ENCODE data around the gene FCGR3A. TPM values are rescaled to one million over a fixed set of nuclear protein-coding genes. Genes with fewer than 3 reads are reported as not detected.
"Not testable (repeated sequence)": the region's sequence is repeated elsewhere in the genome, so short reads cannot be mapped to it uniquely, and the experiment has no call there.

FCGR3A gene
- polyA plus RNA-seq, 2 donors: 0.57 to 1.0 TPM

- H3K9me3 ChIP-seq (ENCODE audit: control insufficient read depth in 2 of 2, insufficient read depth in 1 of 2, low read depth in 1 of 2, low read length in 1 of 2); H3K27me3 ChIP-seq (ENCODE audit: control insufficient read depth in 1 of 2, insufficient read depth in 2 of 2, low read length in 2 of 2); H3K27ac ChIP-seq (ENCODE audit: low read depth in 2 of 2, low read length in 1 of 2); H3K36me3 ChIP-seq (ENCODE audit: control insufficient read depth in 2 of 2, insufficient read depth in 2 of 2, low read length in 1 of 2); H3K4me1 ChIP-seq (ENCODE audit: control insufficient read depth in 2 of 2, insufficient read depth in 2 of 2, low read length in 1 of 2); H3K4me3 ChIP-seq (ENCODE audit: low read depth in 1 of 2, low read length in 2 of 2): not testable (repeated sequence)
- WGBS, 2 donors: 58 to 73% methylated on average over 5 of the region's 6 CpGs
Measured at GRCh38 chr1:161557506-161558450, 8.2 kb upstream of the FCGR3A start.

- not testable (repeated sequence) for H3K27me3 ChIP-seq (ENCODE audit: control insufficient read depth in 1 of 2, insufficient read depth in 2 of 2, low read length in 2 of 2); H3K4me1 ChIP-seq (ENCODE audit: control insufficient read depth in 2 of 2, insufficient read depth in 2 of 2, low read length in 1 of 2); H3K27ac ChIP-seq (ENCODE audit: low read depth in 2 of 2, low read length in 1 of 2); H3K4me3 ChIP-seq (ENCODE audit: low read depth in 1 of 2, low read length in 2 of 2); H3K36me3 ChIP-seq (ENCODE audit: control insufficient read depth in 2 of 2, insufficient read depth in 2 of 2, low read length in 1 of 2); H3K9me3 ChIP-seq (ENCODE audit: control insufficient read depth in 2 of 2, insufficient read depth in 1 of 2, low read depth in 1 of 2, low read length in 1 of 2)
- WGBS, 2 donors: 84 to 91% methylated on average over 1 to 2 of the region's 2 CpGs
Measured at GRCh38 chr1:161556990-161557389, 7.4 kb upstream of the FCGR3A start.

GRCh38 chr1:161556143-161556542 lies 6.5 kb upstream of the FCGR3A start:
- H3K4me3 ChIP-seq (ENCODE audit: low read depth in 1 of 2, low read length in 2 of 2); H3K9me3 ChIP-seq (ENCODE audit: control insufficient read depth in 2 of 2, insufficient read depth in 1 of 2, low read depth in 1 of 2, low read length in 1 of 2); H3K36me3 ChIP-seq (ENCODE audit: control insufficient read depth in 2 of 2, insufficient read depth in 2 of 2, low read length in 1 of 2); H3K27ac ChIP-seq (ENCODE audit: low read depth in 2 of 2, low read length in 1 of 2); H3K27me3 ChIP-seq (ENCODE audit: control insufficient read depth in 1 of 2, insufficient read depth in 2 of 2, low read length in 2 of 2); H3K4me1 ChIP-seq (ENCODE audit: control insufficient read depth in 2 of 2, insufficient read depth in 2 of 2, low read length in 1 of 2): not testable (repeated sequence)
- 66 to 71% methylated on average over 3 of the region's 3 CpGs for WGBS, 2 donors

DNA sequence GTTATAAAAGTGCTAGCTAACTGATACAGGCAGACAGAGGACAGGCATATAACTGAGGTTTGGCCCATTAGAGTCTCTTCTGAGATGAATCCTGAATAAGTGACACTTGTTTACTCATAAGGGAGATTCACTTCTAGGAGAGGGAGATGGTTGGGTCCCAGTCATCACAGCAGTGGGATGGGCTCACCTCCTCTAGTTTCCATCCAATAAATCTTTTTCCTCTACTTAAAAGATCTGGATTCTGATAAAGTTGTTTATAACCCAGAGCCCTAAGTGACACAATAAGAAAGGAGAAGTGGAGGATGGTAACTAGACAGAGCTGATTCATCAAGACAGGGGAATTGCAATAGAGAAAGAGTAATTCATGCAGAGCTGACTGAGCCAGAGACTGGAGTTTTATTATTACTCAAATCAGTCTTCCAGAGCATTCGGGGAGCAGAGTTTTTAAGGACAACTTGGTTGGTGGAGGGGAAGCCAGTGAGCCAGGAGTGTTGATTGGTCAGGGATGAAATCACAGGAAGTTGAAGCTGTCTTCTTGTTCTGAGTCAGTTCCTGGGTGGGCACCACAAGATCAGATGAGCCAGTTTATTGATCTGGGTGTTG lies 5.3 kb upstream of the FCGR3A start:
- 53 to 85% methylated on average over 1 of the region's 1 CpG for WGBS, 2 donors
- not testable (repeated sequence) for H3K9me3 ChIP-seq (ENCODE audit: control insufficient read depth in 2 of 2, insufficient read depth in 1 of 2, low read depth in 1 of 2, low read length in 1 of 2); H3K27me3 ChIP-seq (ENCODE audit: control insufficient read depth in 1 of 2, insufficient read depth in 2 of 2, low read length in 2 of 2); H3K4me3 ChIP-seq (ENCODE audit: low read depth in 1 of 2, low read length in 2 of 2); H3K27ac ChIP-seq (ENCODE audit: low read depth in 2 of 2, low read length in 1 of 2); H3K4me1 ChIP-seq (ENCODE audit: control insufficient read depth in 2 of 2, insufficient read depth in 2 of 2, low read length in 1 of 2); H3K36me3 ChIP-seq (ENCODE audit: control insufficient read depth in 2 of 2, insufficient read depth in 2 of 2, low read length in 1 of 2)

- H3K4me1 ChIP-seq (ENCODE audit: control insufficient read depth in 2 of 2, insufficient read depth in 2 of 2, low read length in 1 of 2); H3K9me3 ChIP-seq (ENCODE audit: control insufficient read depth in 2 of 2, insufficient read depth in 1 of 2, low read depth in 1 of 2, low read length in 1 of 2); H3K27ac ChIP-seq (ENCODE audit: low read depth in 2 of 2, low read length in 1 of 2); H3K27me3 ChIP-seq (ENCODE audit: control insufficient read depth in 1 of 2, insufficient read depth in 2 of 2, low read length in 2 of 2); H3K36me3 ChIP-seq (ENCODE audit: control insufficient read depth in 2 of 2, insufficient read depth in 2 of 2, low read length in 1 of 2); H3K4me3 ChIP-seq (ENCODE audit: low read depth in 1 of 2, low read length in 2 of 2): not testable (repeated sequence)
- 94 to 95% methylated on average over 3 of the region's 3 CpGs for WGBS, 2 donors
Measured at GRCh38 chr1:161554340-161554739, 4.7 kb upstream of the FCGR3A start.

GRCh38 chr1:161553631-161554030 lies 4.0 kb upstream of the FCGR3A start:
- H3K9me3 ChIP-seq (ENCODE audit: control insufficient read depth in 2 of 2, insufficient read depth in 1 of 2, low read depth in 1 of 2, low read length in 1 of 2); H3K4me3 ChIP-seq (ENCODE audit: low read depth in 1 of 2, low read length in 2 of 2); H3K27ac ChIP-seq (ENCODE audit: low read depth in 2 of 2, low read length in 1 of 2); H3K36me3 ChIP-seq (ENCODE audit: control insufficient read depth in 2 of 2, insufficient read depth in 2 of 2, low read length in 1 of 2); H3K4me1 ChIP-seq (ENCODE audit: control insufficient read depth in 2 of 2, insufficient read depth in 2 of 2, low read length in 1 of 2); H3K27me3 ChIP-seq (ENCODE audit: control insufficient read depth in 1 of 2, insufficient read depth in 2 of 2, low read length in 2 of 2): not testable (repeated sequence)
- 76 to 86% methylated on average over 1 of the region's 2 CpGs for WGBS, 2 donors

GRCh38 chr1:161550942-161551341 lies 1.3 kb upstream of the FCGR3A start:
- H3K27me3 ChIP-seq (ENCODE audit: control insufficient read depth in 1 of 2, insufficient read depth in 2 of 2, low read length in 2 of 2); H3K4me1 ChIP-seq (ENCODE audit: control insufficient read depth in 2 of 2, insufficient read depth in 2 of 2, low read length in 1 of 2); H3K27ac ChIP-seq (ENCODE audit: low read depth in 2 of 2, low read length in 1 of 2); H3K4me3 ChIP-seq (ENCODE audit: low read depth in 1 of 2, low read length in 2 of 2); H3K9me3 ChIP-seq (ENCODE audit: control insufficient read depth in 2 of 2, insufficient read depth in 1 of 2, low read depth in 1 of 2, low read length in 1 of 2); H3K36me3 ChIP-seq (ENCODE audit: control insufficient read depth in 2 of 2, insufficient read depth in 2 of 2, low read length in 1 of 2): not testable (repeated sequence)
- WGBS, 2 donors: 80 to 87% methylated on average over 5 of the region's 5 CpGs

- H3K27me3 ChIP-seq (ENCODE audit: control insufficient read depth in 1 of 2, insufficient read depth in 2 of 2, low read length in 2 of 2); H3K4me3 ChIP-seq (ENCODE audit: low read depth in 1 of 2, low read length in 2 of 2); H3K9me3 ChIP-seq (ENCODE audit: control insufficient read depth in 2 of 2, insufficient read depth in 1 of 2, low read depth in 1 of 2, low read length in 1 of 2); H3K27ac ChIP-seq (ENCODE audit: low read depth in 2 of 2, low read length in 1 of 2); H3K36me3 ChIP-seq (ENCODE audit: control insufficient read depth in 2 of 2, insufficient read depth in 2 of 2, low read length in 1 of 2); H3K4me1 ChIP-seq (ENCODE audit: control insufficient read depth in 2 of 2, insufficient read depth in 2 of 2, low read length in 1 of 2): not testable (repeated sequence)
- 89 to 95% methylated on average over 1 of the region's 2 CpGs for WGBS, 2 donors
Measured at GRCh38 chr1:161548749-161549406, 740 bp downstream of the FCGR3A start.

DNA sequence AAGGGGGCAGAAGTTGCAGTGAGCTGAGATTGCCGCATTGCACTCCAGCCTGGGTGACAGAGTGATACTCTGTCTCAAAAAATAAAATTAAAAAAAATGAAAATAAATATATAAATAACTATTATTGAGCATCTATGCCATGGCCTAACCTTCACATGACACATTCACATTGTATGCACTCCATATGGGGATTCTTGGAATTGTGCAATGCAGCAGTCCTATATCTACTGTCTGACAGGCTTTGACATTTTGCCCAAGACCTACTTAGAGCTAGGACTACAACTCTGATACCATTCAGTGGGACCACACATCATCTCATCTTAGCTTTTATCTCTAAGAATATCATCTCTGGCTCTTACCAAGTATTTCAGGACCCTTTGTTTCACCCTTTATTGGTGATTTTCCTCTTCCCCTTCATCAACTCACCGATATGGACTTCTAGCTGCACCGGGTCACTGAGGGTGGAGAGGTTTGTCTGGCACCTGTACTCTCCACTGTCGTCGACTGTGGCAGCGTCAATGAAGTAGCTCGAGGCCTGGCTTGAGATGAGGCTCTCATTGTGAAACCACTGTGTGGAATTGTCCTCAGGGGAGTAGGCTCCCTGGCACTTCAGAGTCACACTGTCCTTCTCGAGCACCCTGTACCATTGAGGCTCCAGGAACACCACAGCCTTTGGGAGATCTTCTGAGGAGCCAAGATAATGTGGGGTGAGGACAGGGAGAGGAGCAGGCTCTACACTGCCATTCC lies 1.4 kb downstream of the FCGR3A start:
- H3K36me3 ChIP-seq (ENCODE audit: control insufficient read depth in 2 of 2, insufficient read depth in 2 of 2, low read length in 1 of 2); H3K27ac ChIP-seq (ENCODE audit: low read depth in 2 of 2, low read length in 1 of 2); H3K27me3 ChIP-seq (ENCODE audit: control insufficient read depth in 1 of 2, insufficient read depth in 2 of 2, low read length in 2 of 2); H3K9me3 ChIP-seq (ENCODE audit: control insufficient read depth in 2 of 2, insufficient read depth in 1 of 2, low read depth in 1 of 2, low read length in 1 of 2); H3K4me1 ChIP-seq (ENCODE audit: control insufficient read depth in 2 of 2, insufficient read depth in 2 of 2, low read length in 1 of 2); H3K4me3 ChIP-seq (ENCODE audit: low read depth in 1 of 2, low read length in 2 of 2): not testable (repeated sequence)
- WGBS, 2 donors: 92 to 94% methylated on average over 8 of the region's 8 CpGs
